SU-DHL-6 (cell line): Measurements from ENCODE around the gene TCEANC2.

Experiments
- EZH2phosphoT487 ChIP-seq: fragments of 200-600 bp; sonication (generic), shearing (Covaris generic); conservative IDR thresholded peaks from 2 replicates; pipeline ENCODE4 v1.6.1; 2018; ENCODE audit warnings: mild to moderate bottlenecking, antibody characterized with exemption, low read length, moderate library complexity, mixed read lengths
- TF ChIP-seq, protein P1 (sequence below): fragments of 200-600 bp; sonication (generic); IDR thresholded peaks from one replicate; pipeline ENCODE4 v1.5.1; 2017; ENCODE audit warnings: antibody characterized with exemption, mild to moderate bottlenecking, low read length, moderate library complexity; ENCODE audit not compliant: insufficient read depth, poor library complexity, severe bottlenecking

DNA sequence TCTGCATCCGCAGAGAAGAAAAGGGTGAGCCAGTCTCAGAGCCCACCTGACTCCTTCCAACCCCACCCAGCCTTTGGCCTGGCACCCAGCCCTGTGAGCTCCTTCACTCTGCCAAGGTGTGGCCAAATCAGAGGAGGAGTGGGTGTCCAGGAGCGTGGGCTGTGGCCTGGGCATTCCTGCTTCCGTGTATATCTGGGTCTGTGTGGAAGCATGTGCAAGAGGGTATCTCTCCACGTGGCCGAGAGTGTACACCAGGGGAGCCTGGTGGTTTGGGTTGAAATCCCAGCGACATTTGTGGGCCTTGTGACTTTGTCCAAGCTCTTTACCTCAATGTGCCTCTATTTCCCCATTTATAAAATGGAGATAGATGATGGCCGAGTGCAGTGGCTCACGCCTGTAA, 69.6 kb downstream of the TCEANC2 start:
- TF ChIP-seq, protein P1, sequence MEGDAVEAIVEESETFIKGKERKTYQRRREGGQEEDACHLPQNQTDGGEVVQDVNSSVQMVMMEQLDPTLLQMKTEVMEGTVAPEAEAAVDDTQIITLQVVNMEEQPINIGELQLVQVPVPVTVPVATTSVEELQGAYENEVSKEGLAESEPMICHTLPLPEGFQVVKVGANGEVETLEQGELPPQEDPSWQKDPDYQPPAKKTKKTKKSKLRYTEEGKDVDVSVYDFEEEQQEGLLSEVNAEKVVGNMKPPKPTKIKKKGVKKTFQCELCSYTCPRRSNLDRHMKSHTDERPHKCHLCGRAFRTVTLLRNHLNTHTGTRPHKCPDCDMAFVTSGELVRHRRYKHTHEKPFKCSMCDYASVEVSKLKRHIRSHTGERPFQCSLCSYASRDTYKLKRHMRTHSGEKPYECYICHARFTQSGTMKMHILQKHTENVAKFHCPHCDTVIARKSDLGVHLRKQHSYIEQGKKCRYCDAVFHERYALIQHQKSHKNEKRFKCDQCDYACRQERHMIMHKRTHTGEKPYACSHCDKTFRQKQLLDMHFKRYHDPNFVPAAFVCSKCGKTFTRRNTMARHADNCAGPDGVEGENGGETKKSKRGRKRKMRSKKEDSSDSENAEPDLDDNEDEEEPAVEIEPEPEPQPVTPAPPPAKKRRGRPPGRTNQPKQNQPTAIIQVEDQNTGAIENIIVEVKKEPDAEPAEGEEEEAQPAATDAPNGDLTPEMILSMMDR, result no peak
- TF ChIP-seq EZH2phosphoT487, result no peak
